Fibroblast of the aortic adventitia (primary cell): Measurements from ENCODE around the gene FBRSL1. TPM values are rescaled to one million over a fixed set of nuclear protein-coding genes. Genes with fewer than 3 reads are reported as not detected.

Experiments used
- DNase-seq: peaks from one replicate; pipeline ENCODE4 v3.0.0-alpha.2; 2010; ENCODE audit warnings: low read depth
- H3K4me3 ChIP-seq: 2 replicates; pipeline ENCODE4 v1.5.1; 2011; ENCODE audit warnings: low read depth, mild to moderate bottlenecking, control low read depth, low read length, moderate library complexity
- CTCF ChIP-seq: IDR thresholded peaks from 2 replicates; pipeline ENCODE4 v1.5.1; 2011; ENCODE audit warnings: mild to moderate bottlenecking, low read length, control low read depth, inconsistent platforms; ENCODE audit not compliant: insufficient read depth
- total RNA-seq: library from RNA; depleted of rRNA; stranded (reverse); fragments of >200 nt; gene quantifications from 2 replicates; pipeline ENCODE4 v1.2.3, GENCODE V29; 2012; ENCODE audit warnings: low replicate concordance

Gene FBRSL1
- total RNA-seq, 1 donor, result 5.2 TPM

- H3K4me3 ChIP-seq, result peak overlapping the region; percentile 35
- no peak for TF ChIP-seq CTCF
- DNase-seq, result peak; percentile 48
These were observed 43.9 kb upstream of the FBRSL1 start for GRCh38 chr12:132445884-132446632.

- no peak overlapping the region for H3K4me3 ChIP-seq
- DNase-seq, result no peak
- no peak for TF ChIP-seq CTCF
These were observed 43.2 kb upstream of the FBRSL1 start for GRCh38 chr12:132446633-132447326.

- no peak for TF ChIP-seq CTCF
- no peak overlapping the region for H3K4me3 ChIP-seq
These were observed 42.6 kb upstream of the FBRSL1 start for GRCh38 chr12:132447327-132447720.

GRCh38 chr12:132447731-132448462 lies 42.1 kb upstream of the FBRSL1 start:
- no peak for TF ChIP-seq CTCF
- no peak for DNase-seq
- H3K4me3 ChIP-seq, result no peak overlapping the region

More at GRCh38 chr12:132447327-132447720, 42.6 kb upstream of the FBRSL1 start:
- DNase-seq, result no peak

- no peak for DNase-seq
- H3K4me3 ChIP-seq, result no peak overlapping the region
- TF ChIP-seq CTCF, result no peak
These were observed 41.5 kb upstream of the FBRSL1 start for GRCh38 chr12:132448463-132448820.

- no peak for DNase-seq
- no peak for TF ChIP-seq CTCF
- no peak overlapping the region for H3K4me3 ChIP-seq
These were observed 40.2 kb upstream of the FBRSL1 start for GRCh38 chr12:132449565-132450417.
